Loucy (cell line): ENCODE data around the gene ZNF878.

ENCODE experiments used
- CTCF ChIP-seq: fragments of 200-600 bp; sonication (generic); conservative IDR thresholded peaks from 2 replicates; pipeline ENCODE4 v1.5.1; 2014; ENCODE audit warnings: mild to moderate bottlenecking, antibody characterized with exemption, low read length
- EZH2phosphoT487 ChIP-seq: fragments of 200-600 bp; IDR thresholded peaks from 2 replicates; pipeline ENCODE4 v1.6.1; 2018; ENCODE audit warnings: antibody characterized with exemption, mild to moderate bottlenecking, moderate library complexity, borderline replicate concordance

- TF ChIP-seq CTCF, result no peak
- no peak for TF ChIP-seq EZH2phosphoT487
These were observed 18.1 kb downstream of the ZNF878 start for GRCh38 chr19:12034620-12035019.
